ENCODE measurements around the gene PDZD2. TPM values are rescaled to one million over a fixed set of nuclear protein-coding genes. Genes with fewer than 3 reads are reported as not detected.

Gene PDZD2
- total RNA-seq, 2 experiments from 2014 or later: 1.3 to 1.8 TPM

- ChIA-PET POLR2A (no interaction called here), CTCF (no interaction called here)
- Histone ChIP-seq H3K4me3 (ENCODE audit: low read length) (no peak overlapping the region), H3K4me1 (ENCODE audit: insufficient read depth, low read length) (peaks cover 20% of the 10 kb centered on the region), H3K27me3 (ENCODE audit: control insufficient read depth in 1 of 2, insufficient read depth in 2 of 2, low read length in 2 of 2) (peaks cover 6 to 11% of the 10 kb centered on the region in 2 experiments), H3K9me3 (ENCODE audit: control insufficient read depth in 1 of 2, insufficient read depth in 1 of 2, low read length in 2 of 2) (no peaks in the 10 kb centered on the region), H3K27ac (ENCODE audit: low read depth in 1 of 2, low read length in 2 of 2) (no peak overlapping the region), H3K36me3 (ENCODE audit: insufficient read depth, low read length) (no peaks in the 10 kb centered on the region)
- DNase-seq (no peak), ATAC-seq (ENCODE audit: poor library complexity) (no peak)
- no peaks in the 10 kb centered on the region for H3K9me3 Mint-ChIP-seq
- intact Hi-C loops (cut with DNase I, micrococcal nuclease): no loop called here
- H3K4me3 Mint-ChIP-seq: no peak overlapping the region
- peaks cover 17% of the 10 kb centered on the region for H3K4me1 Mint-ChIP-seq (ENCODE audit: low read depth)
- H3K27ac Mint-ChIP-seq: peak overlapping the region; percentile 46
- no peaks in the 10 kb centered on the region for H3K36me3 Mint-ChIP-seq (ENCODE audit: low read depth)
- H3K27me3 Mint-ChIP-seq: no peaks in the 10 kb centered on the region
- no peak for TF ChIP-seq CTCF (IDR thresholded peaks at IDR 0.05)
Observed at GRCh38 chr5:31640573-31640972, 1.6 kb downstream of the PDZD2 start.

- H3K4me3 Mint-ChIP-seq: no peak overlapping the region
- ChIA-PET CTCF (no interaction called here), POLR2A (no interaction called here)
- H3K27ac ChIP-seq (ENCODE audit: low read depth in 1 of 2, low read length in 2 of 2): no peak overlapping the region
- H3K27me3 ChIP-seq (ENCODE audit: control insufficient read depth in 1 of 2, insufficient read depth in 2 of 2, low read length in 2 of 2): peaks cover 6 to 11% of the 10 kb centered on the region in 2 experiments
- no peak overlapping the region for H3K27ac Mint-ChIP-seq
- peaks cover 20% of the 10 kb centered on the region for H3K4me1 ChIP-seq (ENCODE audit: insufficient read depth, low read length)
- no peak for DNase-seq
- TF ChIP-seq CTCF (IDR thresholded peaks at IDR 0.05): no peak
- H3K4me1 Mint-ChIP-seq (ENCODE audit: low read depth): peaks cover 17% of the 10 kb centered on the region
- H3K36me3 Mint-ChIP-seq (ENCODE audit: low read depth): no peaks in the 10 kb centered on the region
- H3K9me3 ChIP-seq (ENCODE audit: control insufficient read depth in 1 of 2, insufficient read depth in 1 of 2, low read length in 2 of 2): no peaks in the 10 kb centered on the region
- no peaks in the 10 kb centered on the region for H3K36me3 ChIP-seq (ENCODE audit: insufficient read depth, low read length)
- H3K4me3 ChIP-seq (ENCODE audit: low read length): no peak overlapping the region
- H3K27me3 Mint-ChIP-seq: no peaks in the 10 kb centered on the region
- ATAC-seq (ENCODE audit: poor library complexity): no peak
- intact Hi-C loops (cut with DNase I, micrococcal nuclease): no loop called here
- H3K9me3 Mint-ChIP-seq: no peaks in the 10 kb centered on the region
Observed at GRCh38 chr5:31641059-31641458, 2.1 kb downstream of the PDZD2 start.

- no peak for DNase-seq
- no peak overlapping the region for H3K4me3 ChIP-seq (ENCODE audit: low read length)
- peaks cover 17% of the 10 kb centered on the region for H3K4me1 Mint-ChIP-seq (ENCODE audit: low read depth)
- H3K27ac ChIP-seq (ENCODE audit: low read depth in 1 of 2, low read length in 2 of 2): no peak overlapping the region
- TF ChIP-seq CTCF (IDR thresholded peaks at IDR 0.05): no peak
- no peak overlapping the region for H3K4me3 Mint-ChIP-seq
- no peaks in the 10 kb centered on the region for H3K9me3 ChIP-seq (ENCODE audit: control insufficient read depth in 1 of 2, insufficient read depth in 1 of 2, low read length in 2 of 2)
- CTCF ChIA-PET: no interaction called here
- intact Hi-C loops (cut with DNase I, micrococcal nuclease): no loop called here
- no peaks in the 10 kb centered on the region for H3K27me3 Mint-ChIP-seq
- peaks cover 20% of the 10 kb centered on the region for H3K4me1 ChIP-seq (ENCODE audit: insufficient read depth, low read length)
- peaks cover 6 to 11% of the 10 kb centered on the region in 2 experiments for H3K27me3 ChIP-seq (ENCODE audit: control insufficient read depth in 1 of 2, insufficient read depth in 2 of 2, low read length in 2 of 2)
- ATAC-seq (ENCODE audit: poor library complexity): no peak
- H3K27ac Mint-ChIP-seq: no peak overlapping the region
- H3K9me3 Mint-ChIP-seq: no peaks in the 10 kb centered on the region
- H3K36me3 ChIP-seq (ENCODE audit: insufficient read depth, low read length): no peaks in the 10 kb centered on the region
- POLR2A ChIA-PET: no interaction called here
- H3K36me3 Mint-ChIP-seq (ENCODE audit: low read depth): no peaks in the 10 kb centered on the region
Observed at GRCh38 chr5:31641575-31641974, 2.6 kb downstream of the PDZD2 start.
